Natural killer cell treated with Interleukin-12 subunit alpha and Interleukin-12 subunit beta and Interleukin-15 and Interleukin-18, amount 100 ng/mL, for 72 hours (primary cell): ENCODE measurements around the gene LTBP1. TPM values are rescaled to one million over a fixed set of nuclear protein-coding genes. Genes with fewer than 3 reads are reported as not detected.
"Not testable (repeated sequence)": the region's sequence is repeated elsewhere in the genome, so short reads cannot be mapped to it uniquely, and the experiment has no call there.

Experiments
- ATAC-seq, 2 donors: fragments of 150-1000 bp; cut with Tn5 transposase in 1 of 2; sonication (Bioruptor Pico), chemical (Tn5 transposase) in 1 of 2; 2 replicates each; pipeline ENCODE4 v1.10.0; 2021
- DNase-seq: peaks from one replicate; pipeline ENCODE4 v3.0.0; 2022; ENCODE audit warnings: low spot score
- H3K27ac Mint-ChIP-seq, 2 donors: 1 replicate in 1 of 2; 2 replicates in 1 of 2; pipeline ENCODE4 v1.8.0; 2022; ENCODE audit warnings: mixed read lengths in 2 of 2, mild to moderate bottlenecking in 1 of 2, moderate library complexity in 1 of 2
- H3K27me3 Mint-ChIP-seq, 2 donors: 1 replicate in 1 of 2; 2 replicates in 1 of 2; pipeline ENCODE4 v1.8.0; 2022; ENCODE audit warnings: mixed read lengths in 2 of 2
- H3K36me3 Mint-ChIP-seq: one replicate; pipeline ENCODE4 v1.8.0; 2022; ENCODE audit warnings: mixed read lengths
- H3K4me1 Mint-ChIP-seq, 2 donors: 1 replicate in 1 of 2; 2 replicates in 1 of 2; pipeline ENCODE4 v1.8.0; 2022; ENCODE audit warnings: low read depth in 2 of 2, mixed read lengths in 2 of 2, mild to moderate bottlenecking in 1 of 2
- H3K4me3 Mint-ChIP-seq: one replicate; pipeline ENCODE4 v1.8.0; 2022; ENCODE audit warnings: mixed read lengths
- H3K9me3 Mint-ChIP-seq: 2 replicates; pipeline ENCODE4 v1.8.0; 2022; ENCODE audit warnings: mixed read lengths
- total RNA-seq, 2 donors: library from RNA; stranded (reverse); gene quantifications; one replicate each; pipeline ENCODE4 v1.2.3, GENCODE V29; 2022

LTBP1 gene
- total RNA-seq, 2 donors from 2014 or later, result 0.39 to 0.76 TPM

- H3K27me3 Mint-ChIP-seq, result peaks cover 0 to 4% of the 10 kb centered on the region in 2 donors
Measured at GRCh38 chr2:33425161-33425560, 478.4 kb downstream of the LTBP1 start.

DNA sequence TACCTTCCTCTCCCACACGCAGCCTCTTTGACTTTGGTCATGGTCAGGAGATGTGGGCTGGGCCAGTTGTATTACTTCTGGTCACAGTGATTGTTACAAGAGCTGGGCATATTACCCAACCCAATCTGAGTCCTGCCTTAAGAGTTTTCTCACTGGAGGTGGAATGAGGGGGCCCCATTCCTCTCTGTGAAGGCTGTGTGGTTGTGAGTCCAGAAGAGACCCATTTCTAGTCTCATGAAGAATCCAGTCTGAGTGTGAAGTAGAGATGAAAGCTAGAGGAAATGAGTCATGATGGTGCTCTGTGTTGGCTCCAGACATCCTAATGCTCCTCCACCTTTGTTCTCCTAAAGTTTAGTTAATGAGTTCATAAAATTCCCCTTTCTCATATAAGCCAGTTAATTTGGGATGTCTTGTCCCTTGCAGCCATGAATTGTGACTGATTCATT, 478.9 kb downstream of the LTBP1 start:
- H3K4me3 Mint-ChIP-seq, result no peak overlapping the region
- no peak for DNase-seq
- ATAC-seq, result no peak
- H3K36me3 Mint-ChIP-seq, result no peaks in the 10 kb centered on the region
- H3K4me1 Mint-ChIP-seq, result no peaks in the 10 kb centered on the region
- H3K27me3 Mint-ChIP-seq, result no peaks in the 10 kb centered on the region
- H3K9me3 Mint-ChIP-seq, result no peaks in the 10 kb centered on the region
- no peak overlapping the region for H3K27ac Mint-ChIP-seq

More at GRCh38 chr2:33425161-33425560, 478.4 kb downstream of the LTBP1 start:
- Mint-ChIP-seq H3K36me3 (no peaks in the 10 kb centered on the region), H3K9me3 (no peaks in the 10 kb centered on the region), H3K4me3 (no peak overlapping the region), H3K4me1 (no peaks in the 10 kb centered on the region), H3K27ac (no peak overlapping the region)
- DNase-seq, result no peak
- no peak for ATAC-seq

- H3K4me1 Mint-ChIP-seq, result no peaks in the 10 kb centered on the region
- no peak overlapping the region for H3K4me3 Mint-ChIP-seq
- ATAC-seq, result no peak
- H3K27ac Mint-ChIP-seq, result no peak overlapping the region
- H3K9me3 Mint-ChIP-seq, result no peaks in the 10 kb centered on the region
- H3K27me3 Mint-ChIP-seq, result peaks cover 0 to 7% of the 10 kb centered on the region in 2 donors
- no peak for DNase-seq
- no peaks in the 10 kb centered on the region for H3K36me3 Mint-ChIP-seq
Measured at GRCh38 chr2:33426666-33427231, 480.0 kb downstream of the LTBP1 start.

- H3K9me3 Mint-ChIP-seq, result no peaks in the 10 kb centered on the region
- DNase-seq (no peak), ATAC-seq (no peak)
- peaks cover 7 to 9% of the 10 kb centered on the region in 2 donors for H3K27me3 Mint-ChIP-seq
- no peak overlapping the region for H3K4me3 Mint-ChIP-seq
- no peaks in the 10 kb centered on the region for H3K4me1 Mint-ChIP-seq
- H3K27ac Mint-ChIP-seq, result no peak overlapping the region
- H3K36me3 Mint-ChIP-seq, result no peaks in the 10 kb centered on the region
Measured at GRCh38 chr2:33430077-33430476, 483.3 kb downstream of the LTBP1 start.

DNA sequence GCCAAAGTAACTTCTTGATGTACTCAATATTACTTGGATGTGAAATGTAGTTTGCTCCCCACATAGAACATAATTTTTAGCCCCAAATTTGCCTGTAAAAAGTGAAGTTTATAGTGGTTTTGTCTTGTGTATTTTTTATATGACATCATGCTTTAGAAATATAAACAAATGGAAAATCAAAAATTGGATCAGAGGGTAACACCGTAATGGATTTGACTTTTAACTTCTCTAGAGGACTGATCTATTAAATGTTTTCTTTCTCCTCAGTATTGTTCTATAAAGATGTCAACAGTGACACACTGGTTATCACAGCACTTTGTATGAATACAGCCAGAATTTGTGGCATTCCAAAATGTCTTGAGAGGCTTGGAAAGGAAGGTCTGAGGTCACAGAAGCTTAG, 484.1 kb downstream of the LTBP1 start:
- Mint-ChIP-seq H3K4me1 (no peaks in the 10 kb centered on the region), H3K27ac (no peak overlapping the region), H3K9me3 (no peaks in the 10 kb centered on the region), H3K27me3 (peaks cover 7 to 9% of the 10 kb centered on the region in 2 donors), H3K4me3 (no peak overlapping the region), H3K36me3 (no peaks in the 10 kb centered on the region)
- DNase-seq (no peak), ATAC-seq (no peak)

DNA sequence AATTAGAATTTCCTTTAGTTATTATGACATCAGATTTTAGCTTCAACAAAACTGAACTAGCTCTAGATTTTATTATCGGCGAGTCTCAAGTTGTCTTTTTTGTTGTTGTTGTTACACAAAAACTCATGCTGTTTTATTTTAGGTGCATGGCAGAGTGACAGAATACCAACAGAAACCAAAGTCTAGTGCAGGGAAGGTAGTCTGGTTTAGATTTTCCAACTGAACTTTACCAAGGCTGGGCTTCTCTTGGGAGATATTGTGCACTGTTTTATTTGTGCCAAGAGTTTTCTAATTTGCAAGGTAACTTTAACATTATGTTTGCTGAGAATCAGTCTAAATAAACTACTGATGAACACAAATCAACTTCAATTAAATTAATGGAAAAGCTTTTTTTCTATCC, 486.1 kb downstream of the LTBP1 start:
- no peak overlapping the region for H3K27ac Mint-ChIP-seq
- ATAC-seq, result no peak
- H3K27me3 Mint-ChIP-seq, result peaks cover 9 to 15% of the 10 kb centered on the region in 2 donors

DNA sequence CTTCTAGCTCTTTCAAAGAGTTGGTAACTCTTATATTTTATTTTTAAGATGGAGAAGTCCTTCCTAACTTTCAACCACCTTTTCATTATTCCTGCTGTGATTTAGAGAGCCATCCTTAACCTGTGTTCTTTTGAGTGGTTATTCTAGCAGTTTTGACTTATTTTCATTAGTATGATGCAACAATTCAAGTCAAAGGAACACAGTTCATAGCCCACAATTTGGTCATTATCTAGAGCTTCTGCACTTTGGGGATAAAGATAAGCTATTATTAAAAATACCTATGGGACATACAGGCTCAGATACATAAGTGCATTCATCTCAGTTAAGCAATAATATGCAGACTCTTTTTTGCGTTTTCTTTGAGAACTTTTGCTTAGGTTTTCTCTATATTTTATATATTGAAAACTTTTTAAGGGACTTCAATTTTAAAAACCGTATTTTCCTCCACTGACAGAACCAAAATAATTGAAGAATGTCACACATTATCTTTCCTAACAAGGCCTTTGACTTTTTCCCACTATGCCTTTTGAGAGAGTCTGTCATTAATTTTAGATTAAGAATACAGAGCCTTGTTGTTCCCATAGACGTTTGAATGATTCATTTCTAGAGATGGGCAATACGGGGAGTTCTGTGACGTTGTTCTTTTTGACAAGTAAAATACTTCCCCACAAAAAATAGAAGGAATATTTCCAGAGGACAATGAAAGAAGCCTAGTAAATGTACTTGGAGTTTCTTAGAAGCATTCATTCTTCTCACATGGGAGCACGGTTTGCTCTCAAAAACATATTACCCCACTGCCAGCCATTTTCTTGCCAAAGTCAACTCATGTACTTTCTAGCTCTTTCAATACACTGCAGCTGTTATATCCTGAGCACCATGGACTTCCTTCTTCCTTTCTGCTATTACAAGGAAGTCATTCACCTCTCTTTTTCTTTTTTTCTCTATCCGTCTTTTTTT, 486.8 kb downstream of the LTBP1 start:
- Mint-ChIP-seq H3K4me3 (no peak overlapping the region), H3K9me3 (no peaks in the 10 kb centered on the region), H3K36me3 (no peaks in the 10 kb centered on the region), H3K27me3 (peaks cover 9 to 17% of the 10 kb centered on the region in 2 donors), H3K27ac (no peak overlapping the region), H3K4me1 (no peaks in the 10 kb centered on the region)
- no peak for ATAC-seq
- DNase-seq, result no peak

More for the DNA sequence above, 486.1 kb downstream of the LTBP1 start:
- Mint-ChIP-seq H3K9me3 (no peaks in the 10 kb centered on the region), H3K36me3 (no peaks in the 10 kb centered on the region), H3K4me3 (no peak overlapping the region), H3K4me1 (no peaks in the 10 kb centered on the region)
- DNase-seq, result no peak

DNA sequence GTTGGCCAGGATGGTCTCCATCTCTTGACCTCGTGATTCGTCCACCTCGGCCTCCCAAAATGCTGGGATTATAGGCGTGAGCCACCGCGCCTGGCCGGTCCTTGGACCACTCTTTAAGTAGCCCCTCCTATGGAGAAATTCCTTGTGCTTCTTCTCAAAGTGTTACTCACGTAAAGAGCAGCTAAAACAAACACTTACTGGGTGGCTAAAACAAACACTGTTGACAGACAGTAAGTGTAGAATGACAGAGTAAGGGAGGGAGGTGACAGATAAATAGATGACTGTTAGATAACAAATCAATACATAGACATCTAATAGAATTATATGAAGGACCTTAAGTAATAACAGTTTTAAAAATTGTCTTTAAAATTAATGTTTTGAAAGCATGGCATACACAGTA, 488.8 kb downstream of the LTBP1 start:
- Mint-ChIP-seq H3K27ac (no peak overlapping the region), H3K36me3 (no peaks in the 10 kb centered on the region), H3K4me3 (no peak overlapping the region), H3K27me3 (peaks cover 16 to 26% of the 10 kb centered on the region in 2 donors), H3K4me1 (no peaks in the 10 kb centered on the region), H3K9me3 (no peaks in the 10 kb centered on the region)
- no peak for ATAC-seq
- DNase-seq, result no peak

DNA sequence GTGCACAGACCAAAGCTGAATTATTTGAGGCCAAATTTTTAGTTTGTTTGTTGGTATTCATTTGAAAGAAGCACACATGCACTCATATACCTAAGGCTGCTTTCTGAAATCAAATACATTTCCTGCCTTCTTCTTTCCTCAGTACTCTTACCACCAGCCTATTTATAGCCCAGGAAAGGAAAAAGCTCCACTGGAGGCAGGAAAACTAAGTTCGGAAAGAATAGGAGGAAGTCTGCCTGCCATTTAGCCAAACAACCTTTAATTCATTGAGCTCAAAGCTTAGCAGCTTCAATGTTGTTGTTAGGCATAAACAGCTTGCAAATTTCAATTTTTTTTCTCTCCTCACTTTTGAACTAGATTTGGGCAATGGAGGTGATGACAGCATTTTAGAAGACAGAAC, 489.3 kb downstream of the LTBP1 start:
- no peak overlapping the region for H3K27ac Mint-ChIP-seq
- no peak overlapping the region for H3K4me3 Mint-ChIP-seq
- no peaks in the 10 kb centered on the region for H3K4me1 Mint-ChIP-seq

GRCh38 chr2:33437297-33437696, 490.5 kb downstream of the LTBP1 start:
- Mint-ChIP-seq H3K4me1 (no peaks in the 10 kb centered on the region), H3K27ac (no peak overlapping the region), H3K9me3 (no peaks in the 10 kb centered on the region), H3K36me3 (no peaks in the 10 kb centered on the region), H3K4me3 (no peak overlapping the region), H3K27me3 (peaks cover 10 to 23% of the 10 kb centered on the region in 2 donors)
- no peak for ATAC-seq
- no peak for DNase-seq

More for the DNA sequence above, 489.3 kb downstream of the LTBP1 start:
- DNase-seq (no peak), ATAC-seq (no peak)
- peaks cover 13 to 26% of the 10 kb centered on the region in 2 donors for H3K27me3 Mint-ChIP-seq
- no peaks in the 10 kb centered on the region for H3K9me3 Mint-ChIP-seq
- no peaks in the 10 kb centered on the region for H3K36me3 Mint-ChIP-seq

DNA sequence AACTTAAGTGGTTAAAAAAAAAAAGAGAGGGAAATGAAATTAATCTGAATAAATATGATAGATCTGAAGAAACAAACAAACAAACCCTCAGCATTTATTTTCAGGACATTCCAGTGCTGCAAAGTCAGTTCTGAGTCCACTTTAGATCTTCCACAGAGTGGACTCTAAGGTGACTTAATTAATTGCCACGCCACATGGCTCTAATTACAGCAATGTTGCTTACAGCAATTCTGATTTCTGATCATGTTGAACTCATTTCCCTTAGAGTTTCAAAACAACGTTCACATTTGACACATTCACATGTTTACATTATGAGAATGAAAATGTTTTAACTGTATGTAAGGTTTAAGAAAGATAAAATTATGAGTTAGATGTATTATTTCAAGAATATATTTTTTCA, 491.1 kb downstream of the LTBP1 start:
- ATAC-seq (no peak), DNase-seq (no peak)
- Mint-ChIP-seq H3K36me3 (no peaks in the 10 kb centered on the region), H3K27me3 (peaks cover 10 to 18% of the 10 kb centered on the region in 2 donors), H3K4me3 (no peak overlapping the region), H3K9me3 (no peaks in the 10 kb centered on the region), H3K4me1 (no peaks in the 10 kb centered on the region), H3K27ac (no peak overlapping the region)

- no peaks in the 10 kb centered on the region for H3K9me3 Mint-ChIP-seq
- H3K4me1 Mint-ChIP-seq, result no peaks in the 10 kb centered on the region
- DNase-seq (no peak), ATAC-seq (no peak)
- H3K27ac Mint-ChIP-seq, result no peak overlapping the region
- H3K4me3 Mint-ChIP-seq, result no peak overlapping the region
- H3K27me3 Mint-ChIP-seq, result peaks cover 10 to 18% of the 10 kb centered on the region in 2 donors
- no peaks in the 10 kb centered on the region for H3K36me3 Mint-ChIP-seq
Measured at GRCh38 chr2:33441235-33441810, 494.6 kb downstream of the LTBP1 start.

DNA sequence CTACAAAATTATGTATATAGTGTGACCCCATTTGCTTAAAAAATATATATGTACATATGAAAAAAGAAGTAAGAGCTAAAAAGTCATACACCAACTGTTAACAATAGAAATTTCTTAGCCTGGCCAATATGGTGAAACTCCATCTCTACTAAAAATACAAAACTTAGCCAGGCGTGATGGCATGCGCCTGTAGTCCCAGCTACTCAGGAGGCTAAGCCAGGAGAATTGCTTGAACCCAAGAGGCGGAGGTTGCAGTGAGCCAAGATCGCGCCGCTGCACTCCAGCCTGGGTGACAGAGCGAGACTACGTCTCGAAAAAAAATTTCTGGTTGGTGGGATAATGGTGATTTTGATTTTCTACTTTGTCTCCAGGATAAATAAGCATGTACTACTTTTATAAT, 495.3 kb downstream of the LTBP1 start:
- not testable (repeated sequence) for H3K9me3 Mint-ChIP-seq, ATAC-seq, DNase-seq, H3K27ac Mint-ChIP-seq, H3K4me3 Mint-ChIP-seq, H3K36me3 Mint-ChIP-seq, H3K4me1 Mint-ChIP-seq
- H3K27me3 Mint-ChIP-seq, result peaks cover 10 to 18% of the 10 kb centered on the region in 2 donors

DNA sequence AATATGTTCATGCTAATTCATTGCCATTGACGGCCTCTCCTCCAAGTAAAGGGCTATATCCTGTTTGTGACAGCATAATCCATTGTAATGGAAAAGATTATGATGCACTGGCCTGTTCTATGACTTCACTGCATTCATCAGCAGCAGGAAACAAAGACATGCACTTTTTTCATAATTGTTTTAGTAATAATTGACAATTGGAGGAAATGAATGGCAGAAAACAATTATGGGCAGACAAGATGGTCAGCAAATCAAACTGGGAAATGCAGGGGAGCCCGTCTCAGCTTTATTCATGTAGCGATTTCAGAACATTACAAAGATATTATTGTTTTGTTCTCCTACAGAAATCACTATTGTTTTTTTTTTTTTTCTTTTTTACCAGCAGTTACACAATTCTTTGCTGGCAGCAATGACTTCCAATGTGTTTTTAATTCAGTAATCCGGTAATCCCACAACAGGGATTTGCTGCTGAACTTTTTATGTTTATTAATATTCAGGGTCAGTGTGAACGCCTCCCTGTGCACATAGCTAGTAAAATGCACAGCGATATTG, 495.9 kb downstream of the LTBP1 start:
- DNase-seq, result no peak
- H3K9me3 Mint-ChIP-seq, result no peaks in the 10 kb centered on the region
- peaks cover 10 to 13% of the 10 kb centered on the region in 2 donors for H3K27me3 Mint-ChIP-seq
- no peak overlapping the region for H3K27ac Mint-ChIP-seq
- no peak for ATAC-seq
- H3K4me1 Mint-ChIP-seq, result no peaks in the 10 kb centered on the region
- H3K4me3 Mint-ChIP-seq, result no peak overlapping the region
- H3K36me3 Mint-ChIP-seq, result no peaks in the 10 kb centered on the region
